ENCODE results near the gene EPHB1. TPM values are rescaled to one million over a fixed set of nuclear protein-coding genes. Genes with fewer than 3 reads are reported as not detected.

Gene EPHB1
- total RNA-seq, 1 experiment from 2014 or later, result 0.86 TPM

- RAD21 ChIA-PET (ENCODE audit: low non-redundant PET in 1 of 2, low total read pairs in 2 of 2, uncharacterized antibody in 2 of 2, unreplicated experiment in 2 of 2), result no interaction called here
- no peak overlapping the region for H3K4me2 ChIP-seq (ENCODE audit: low read length)
- no peak overlapping the region for H3K27ac ChIP-seq (ENCODE audit: low read depth, low read length)
- no peaks in the 10 kb centered on the region for H4K20me1 ChIP-seq (ENCODE audit: insufficient read depth)
- H3K4me1 ChIP-seq (ENCODE audit: control insufficient read depth in 1 of 2, insufficient read depth in 2 of 2, low read length in 2 of 2), result no peaks in the 10 kb centered on the region
- CTCF ChIA-PET, result no interaction called here
- H3K9me2 ChIP-seq (ENCODE audit: insufficient read depth), result no peaks in the 10 kb centered on the region
- intact Hi-C loops (cut with micrococcal nuclease), result no loop called here
- no peak overlapping the region for H3K4me3 ChIP-seq (replicated peaks in 1 of 2; ENCODE audit: low read depth in 1 of 2, low read length in 2 of 2)
- no peak for TF ChIP-seq ZBTB33 (IDR thresholded peaks at IDR 0.05; ENCODE audit: extremely low read depth, insufficient replicate concordance, low read length)
- no peak for TF ChIP-seq JUND (IDR thresholded peaks at IDR 0.05)
- TF ChIP-seq SIN3A (IDR thresholded peaks at IDR 0.05; ENCODE audit: low read depth), result no peak
- no peak for TF ChIP-seq TCF7L2 (IDR thresholded peaks at IDR 0.05; ENCODE audit: borderline replicate concordance, extremely low read depth, insufficient read depth, insufficient read length)
- no peak for TF ChIP-seq CTCF (IDR thresholded peaks at IDR 0.05 in 2 of 3, conservative IDR thresholded peaks at IDR 0.05 in 1 of 3; ENCODE audit: borderline replicate concordance in 1 of 3, insufficient read depth in 1 of 3, low read depth in 2 of 3, low read length in 2 of 3)
- TF ChIP-seq, protein P1, sequence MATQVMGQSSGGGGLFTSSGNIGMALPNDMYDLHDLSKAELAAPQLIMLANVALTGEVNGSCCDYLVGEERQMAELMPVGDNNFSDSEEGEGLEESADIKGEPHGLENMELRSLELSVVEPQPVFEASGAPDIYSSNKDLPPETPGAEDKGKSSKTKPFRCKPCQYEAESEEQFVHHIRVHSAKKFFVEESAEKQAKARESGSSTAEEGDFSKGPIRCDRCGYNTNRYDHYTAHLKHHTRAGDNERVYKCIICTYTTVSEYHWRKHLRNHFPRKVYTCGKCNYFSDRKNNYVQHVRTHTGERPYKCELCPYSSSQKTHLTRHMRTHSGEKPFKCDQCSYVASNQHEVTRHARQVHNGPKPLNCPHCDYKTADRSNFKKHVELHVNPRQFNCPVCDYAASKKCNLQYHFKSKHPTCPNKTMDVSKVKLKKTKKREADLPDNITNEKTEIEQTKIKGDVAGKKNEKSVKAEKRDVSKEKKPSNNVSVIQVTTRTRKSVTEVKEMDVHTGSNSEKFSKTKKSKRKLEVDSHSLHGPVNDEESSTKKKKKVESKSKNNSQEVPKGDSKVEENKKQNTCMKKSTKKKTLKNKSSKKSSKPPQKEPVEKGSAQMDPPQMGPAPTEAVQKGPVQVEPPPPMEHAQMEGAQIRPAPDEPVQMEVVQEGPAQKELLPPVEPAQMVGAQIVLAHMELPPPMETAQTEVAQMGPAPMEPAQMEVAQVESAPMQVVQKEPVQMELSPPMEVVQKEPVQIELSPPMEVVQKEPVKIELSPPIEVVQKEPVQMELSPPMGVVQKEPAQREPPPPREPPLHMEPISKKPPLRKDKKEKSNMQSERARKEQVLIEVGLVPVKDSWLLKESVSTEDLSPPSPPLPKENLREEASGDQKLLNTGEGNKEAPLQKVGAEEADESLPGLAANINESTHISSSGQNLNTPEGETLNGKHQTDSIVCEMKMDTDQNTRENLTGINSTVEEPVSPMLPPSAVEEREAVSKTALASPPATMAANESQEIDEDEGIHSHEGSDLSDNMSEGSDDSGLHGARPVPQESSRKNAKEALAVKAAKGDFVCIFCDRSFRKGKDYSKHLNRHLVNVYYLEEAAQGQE (IDR thresholded peaks at IDR 0.05; ENCODE audit: low read depth), result no peak
- TF ChIP-seq RAD21 (IDR thresholded peaks at IDR 0.05; ENCODE audit: low read depth), result no peak
- no peak for TF ChIP-seq FOSL1 (IDR thresholded peaks at IDR 0.05; ENCODE audit: low read depth)
- no peak for TF ChIP-seq POLR2AphosphoS5 (IDR thresholded peaks at IDR 0.05; ENCODE audit: low read depth, low read length)
- ATAC-seq (no peak), DNase-seq (ENCODE audit: low read depth, low spot score) (no peak)
- H3K9me3 ChIP-seq (ENCODE audit: control insufficient read depth in 1 of 2, insufficient read depth in 1 of 2, low read depth in 1 of 2, low read length in 2 of 2), result no peaks in the 10 kb centered on the region
- no TSS peak for BruUV-seq (replicated peaks)
- H2AFZ ChIP-seq (ENCODE audit: low read depth, low read length, poor library complexity, severe bottlenecking), result no peak overlapping the region
- H3K27me3 ChIP-seq (ENCODE audit: insufficient read depth, low read length), result peaks cover 4% of the 10 kb centered on the region
- no peaks in the 10 kb centered on the region for H3K36me3 ChIP-seq (ENCODE audit: control insufficient read depth in 1 of 2, insufficient read depth in 2 of 2, low read length in 2 of 2)
- POLR2A ChIA-PET, result no interaction called here
- H3K79me2 ChIP-seq (ENCODE audit: insufficient read depth, low read length), result no peaks in the 10 kb centered on the region
- H3K9ac ChIP-seq (ENCODE audit: low read length), result no peak overlapping the region
Observed at GRCh38 chr3:135176881-135177280, 381.8 kb downstream of the EPHB1 start.

All from HCT116 (cell line).